Effector CD4-positive, alpha-beta T cell (primary cell): ENCODE measurements around the gene B3GNT5.

Source experiments
- DNase-seq: peaks from one replicate; pipeline ENCODE4 v3.0.0-alpha.2; 2020

Gene B3GNT5

GRCh38 chr3:183295211-183295610, 42.2 kb downstream of the B3GNT5 start:
- DNase-seq: no peak

GRCh38 chr3:183296944-183297343, 43.9 kb downstream of the B3GNT5 start:
- DNase-seq: no peak

DNA sequence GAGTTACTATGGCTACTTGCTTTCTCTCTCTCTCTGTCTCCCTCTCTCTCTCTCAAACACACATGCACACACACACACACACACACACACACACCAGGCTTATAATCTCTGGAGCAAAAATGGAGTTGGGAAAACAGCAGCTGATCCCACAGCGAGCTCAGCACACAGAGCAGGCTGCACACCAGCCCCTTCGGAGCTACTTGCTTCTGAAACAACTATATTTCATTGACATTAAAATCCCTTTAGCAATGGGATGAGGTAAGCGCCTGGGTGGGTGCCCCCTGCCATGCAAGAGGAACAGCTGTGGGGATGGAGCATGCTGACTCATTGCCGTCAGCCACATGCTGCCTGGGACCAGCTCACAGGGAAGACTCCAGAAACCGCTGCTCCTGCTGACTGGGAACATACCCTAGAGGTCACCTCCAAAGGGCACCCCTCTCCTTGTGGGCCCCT, 45.7 kb downstream of the B3GNT5 start:
- no peak for DNase-seq

DNA sequence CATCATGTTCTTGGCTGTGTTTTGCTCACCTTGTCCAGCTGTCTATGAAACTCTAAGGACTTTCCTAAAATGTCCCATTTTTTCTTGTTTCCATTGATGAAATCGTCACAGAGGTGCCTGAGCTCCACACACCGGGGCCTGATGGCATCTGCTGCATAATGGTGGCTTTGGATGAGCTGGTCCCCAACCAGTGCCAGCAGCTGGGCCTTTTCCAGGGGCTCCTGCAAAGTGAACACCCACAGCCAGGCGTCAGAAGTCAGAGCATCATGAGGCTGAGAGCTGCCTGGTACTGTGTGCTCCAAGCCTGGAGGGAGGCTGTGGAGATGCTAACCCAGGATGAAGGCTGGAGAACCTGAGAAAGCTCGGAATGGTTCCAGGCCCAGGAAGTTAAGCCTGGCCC, 46.9 kb downstream of the B3GNT5 start:
- DNase-seq: no peak

- no peak for DNase-seq
These were observed 48.0 kb downstream of the B3GNT5 start for GRCh38 chr3:183300996-183301562.

DNA sequence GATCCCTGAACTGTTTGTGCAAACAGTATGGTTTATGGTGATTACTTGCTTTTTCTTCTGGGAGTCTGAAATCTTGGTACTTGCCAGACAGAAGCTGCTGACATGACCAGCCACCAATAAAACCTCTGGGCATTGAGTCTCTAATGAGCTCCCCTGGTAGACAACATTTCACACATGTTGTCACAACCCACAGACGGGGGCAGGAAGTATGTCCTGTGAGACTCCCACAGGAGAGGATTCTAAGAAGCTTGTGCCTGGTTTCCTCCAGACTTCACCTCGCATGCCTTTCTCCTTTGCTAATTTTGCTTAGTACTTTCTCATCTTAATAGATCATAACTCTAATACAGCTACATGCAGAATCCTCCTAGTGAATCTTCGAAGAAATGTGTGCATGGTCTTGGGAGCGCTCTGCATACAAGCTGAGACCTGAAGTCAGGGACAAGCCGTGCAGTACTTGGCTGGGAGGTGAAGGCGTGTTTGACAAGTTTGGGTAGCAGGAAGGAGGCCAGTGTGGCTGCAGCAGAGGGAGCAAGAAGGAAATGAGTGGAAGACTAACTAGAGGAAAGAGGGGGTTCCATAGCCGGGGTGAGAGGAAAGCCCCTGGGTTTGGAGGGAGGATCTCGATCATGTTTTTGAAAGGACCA, 49.0 kb downstream of the B3GNT5 start:
- no peak for DNase-seq

DNA sequence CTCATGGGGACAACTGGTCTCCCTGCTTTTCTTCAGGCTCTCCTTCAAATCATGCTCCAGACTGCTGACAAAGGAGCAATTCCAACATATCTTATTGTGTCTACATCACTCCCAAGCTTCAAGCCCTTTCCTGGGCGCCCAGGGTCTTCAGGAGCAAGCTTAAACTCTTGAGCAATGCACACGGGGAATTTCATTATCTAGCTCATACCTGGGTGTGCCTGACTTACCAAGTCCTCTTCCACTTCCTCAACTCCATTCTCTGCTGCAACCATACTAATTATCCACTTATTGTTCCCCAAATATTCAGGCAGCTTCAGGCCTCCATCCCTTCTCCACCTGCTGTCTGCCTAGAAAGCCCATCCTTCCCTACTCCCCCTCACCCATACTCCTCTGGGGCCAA, 50.6 kb downstream of the B3GNT5 start:
- DNase-seq: no peak

GRCh38 chr3:183306798-183307671, 54.0 kb downstream of the B3GNT5 start:
- no peak for DNase-seq

DNA sequence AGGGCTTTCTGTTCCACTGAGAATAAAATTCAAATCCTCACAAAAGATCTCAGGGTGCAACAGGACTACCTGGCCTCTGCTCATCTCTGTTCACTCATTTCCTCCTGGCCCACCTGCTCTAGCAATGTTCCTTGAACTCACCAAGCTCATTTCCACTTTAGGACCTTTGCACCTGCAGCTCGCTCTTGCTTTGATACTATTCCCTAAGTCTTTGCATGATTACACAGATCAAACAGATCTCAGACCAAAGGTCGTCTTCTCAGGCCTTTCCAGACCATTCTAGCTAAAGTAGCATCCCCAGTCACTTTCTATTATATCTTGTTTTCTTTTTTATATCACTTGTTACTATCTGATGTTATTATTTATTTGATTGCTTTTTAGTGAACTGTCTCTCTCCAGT, 54.7 kb downstream of the B3GNT5 start:
- DNase-seq: no peak

- no peak for DNase-seq
These were observed 55.7 kb downstream of the B3GNT5 start for GRCh38 chr3:183308751-183309150.

DNA sequence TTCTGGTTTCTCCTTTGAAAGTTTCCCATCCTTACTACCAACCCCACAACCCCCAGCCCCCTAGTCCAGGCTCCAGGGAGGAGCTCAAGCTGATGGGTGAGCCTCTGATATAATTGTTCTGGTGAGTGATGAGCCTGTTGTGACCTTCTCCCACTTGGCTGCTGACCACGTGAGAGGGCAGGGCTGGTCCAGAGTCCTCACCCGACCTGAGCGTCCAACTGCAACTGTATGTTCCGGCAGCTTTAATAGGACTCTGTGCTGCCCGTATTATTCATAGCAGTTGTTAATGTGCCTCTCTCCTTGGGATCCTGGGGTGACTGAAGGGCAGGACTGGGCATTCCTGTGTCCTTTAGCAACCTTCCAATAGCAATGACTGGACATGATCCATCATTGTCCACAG, 56.2 kb downstream of the B3GNT5 start:
- DNase-seq: no peak

GRCh38 chr3:183310936-183311335, 57.9 kb downstream of the B3GNT5 start:
- DNase-seq: no peak

DNA sequence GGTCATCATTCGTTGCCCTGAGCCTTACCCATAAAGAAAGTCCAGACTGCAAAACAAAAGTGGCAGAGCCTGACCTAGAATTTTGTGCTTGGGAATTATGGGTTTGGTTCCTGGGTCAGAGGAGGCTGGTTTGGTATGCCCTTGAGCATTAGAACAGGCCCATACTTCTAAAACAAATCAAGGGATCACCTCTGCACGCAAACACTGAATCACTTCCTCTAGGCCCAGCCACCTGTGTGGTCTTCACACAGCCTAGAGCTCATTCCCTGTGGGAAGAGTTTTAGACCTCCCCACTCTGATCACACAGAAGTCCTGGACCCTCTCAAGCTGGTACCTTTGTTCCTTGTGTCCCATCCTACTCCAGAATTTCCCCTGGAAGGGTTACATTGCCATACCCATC, 59.4 kb downstream of the B3GNT5 start:
- DNase-seq: no peak

GRCh38 chr3:183313351-183313750, 60.3 kb downstream of the B3GNT5 start:
- DNase-seq: no peak

GRCh38 chr3:183313764-183314163, 60.7 kb downstream of the B3GNT5 start:
- DNase-seq: no peak

GRCh38 chr3:183315739-183316138, 62.7 kb downstream of the B3GNT5 start:
- DNase-seq: no peak

- no peak for DNase-seq
These were observed 64.2 kb downstream of the B3GNT5 start for GRCh38 chr3:183317271-183317670.

- DNase-seq: no peak
These were observed 65.1 kb downstream of the B3GNT5 start for GRCh38 chr3:183317886-183318865.

- no peak for DNase-seq
These were observed 65.8 kb downstream of the B3GNT5 start for GRCh38 chr3:183318877-183319276.

GRCh38 chr3:183319371-183319770, 66.3 kb downstream of the B3GNT5 start:
- no peak for DNase-seq
